K562 (cell line): ENCODE results near the gene SLC17A9. TPM values are rescaled to one million over a fixed set of nuclear protein-coding genes. Genes with fewer than 3 reads are reported as not detected.
A peak's percentile ranks its signal among the peaks of the same experiment; 100 is the strongest.

Source experiments
- ATAC-seq: fragments of 200-7000 bp; cut with Tn5 transposase; 3 replicates; pipeline ENCODE4 v1.9.1; 2020; ENCODE audit warnings: moderate library complexity
- BruUV-seq: library from RNA; stranded (reverse); fragments of 400-500 nt; replicated peaks from 2 replicates; lab custom pipeline; 2021; lab: Mats Ljungman, UMichigan
- CTCF ChIA-PET: fragments of 300-600 bp; formaldehyde crosslinking; extraction: SDS; loops from one replicate; lab custom pipeline; 2021; ENCODE audit warnings: low intra/inter-chr PET ratio; lab: Yijun Ruan, JAX
- POLR2A ChIA-PET: fragments of 300-600, 350-650 bp; sonication (Branson Sonifier 250); formaldehyde crosslinking; extraction: SDS; loops from one replicate; lab custom pipeline; 2021; ENCODE audit warnings: antibody characterized with exemption, inconsistent platforms; lab: Yijun Ruan, JAX
- DNase-seq, 4 experiments: peaks; one replicate each; pipeline versions ENCODE4 v3.0.0 to v3.0.0-alpha.2; 2011 to 2018; ENCODE audit warnings: low spot score in 3 of 4, mixed read lengths in 3 of 4; ENCODE audit errors: extremely low read depth in 1 of 4
- FAIRE-seq: peaks from 2 replicates; lab custom pipeline; 2011; peaks lifted over from hg19 to GRCh38; lab: Jason Lieb, UNC
- H2AFZ ChIP-seq: 2 replicates; pipeline ENCODE4 v1.6.0; 2011; ENCODE audit warnings: low read depth, low read length, control low read depth, inconsistent platforms
- H3K27ac ChIP-seq: fragments of 200-600 bp; 3 replicates; pipeline ENCODE4 v1.8.0; 2011; ENCODE audit warnings: low read depth, mild to moderate bottlenecking, control low read depth, inconsistent platforms, low read length, moderate library complexity, mixed read lengths; ENCODE audit errors: extremely low read depth
- H3K27me3 ChIP-seq, 2 experiments: fragments of 300-600 bp in 1 of 2; 2 replicates in 1 of 2; 3 replicates in 1 of 2; pipeline versions ENCODE4 v1.6.0 to v1.8.0; 2011; ENCODE audit warnings: inconsistent platforms in 2 of 2, low read length in 2 of 2, mild to moderate bottlenecking in 1 of 2, mixed read lengths in 1 of 2, moderate library complexity in 1 of 2; ENCODE audit not compliant: control insufficient read depth in 2 of 2, insufficient read depth in 2 of 2
- H3K36me3 ChIP-seq: fragments of 300-600 bp; 3 replicates; pipeline ENCODE4 v1.8.0; 2011; ENCODE audit warnings: mild to moderate bottlenecking, low read length, inconsistent platforms; ENCODE audit not compliant: control insufficient read depth, insufficient read depth
- H3K4me1 ChIP-seq, 2 experiments: fragments of 200-600 bp in 1 of 2; replicated peaks in 1 of 2; 2 replicates in 1 of 2; 3 replicates in 1 of 2; pipeline versions ENCODE4 v1.5.1 to v1.8.0; 2011; ENCODE audit warnings: inconsistent platforms in 2 of 2, low read length in 2 of 2, mild to moderate bottlenecking in 1 of 2, mixed read lengths in 1 of 2, moderate library complexity in 1 of 2; ENCODE audit not compliant: control insufficient read depth in 2 of 2, insufficient read depth in 2 of 2
- H3K4me2 ChIP-seq: 2 replicates; pipeline ENCODE4 v1.6.1; 2011; ENCODE audit warnings: low read length, control low read depth, inconsistent platforms, mixed read lengths; ENCODE audit not compliant: insufficient read depth
- H3K4me3 ChIP-seq: fragments of 200-600 bp; sonication (generic), shearing (Covaris generic); 2 replicates; pipeline ENCODE4 v1.5.1; 2016; ENCODE audit warnings: control low read depth, inconsistent platforms
- H3K79me2 ChIP-seq: fragments of 200-600 bp; 3 replicates; pipeline ENCODE4 v1.8.0; 2011; ENCODE audit warnings: low read length, inconsistent platforms; ENCODE audit not compliant: control insufficient read depth, insufficient read depth
- H3K9ac ChIP-seq, 2 experiments: 2 replicates each; pipeline versions ENCODE4 v1.6.0 to v1.6.1; 2011; ENCODE audit warnings: low read depth in 2 of 2, low read length in 2 of 2, control low read depth in 1 of 2, inconsistent platforms in 1 of 2, mild to moderate bottlenecking in 1 of 2, mixed read lengths in 1 of 2; ENCODE audit not compliant: insufficient read depth in 1 of 2
- H3K9me1 ChIP-seq: one replicate; pipeline ENCODE4 v1.6.0; 2011; ENCODE audit warnings: inconsistent platforms, mild to moderate bottlenecking, low read length, moderate library complexity; ENCODE audit not compliant: control insufficient read depth, insufficient read depth
- H3K9me3 ChIP-seq: replicated peaks from 2 replicates; pipeline ENCODE4 v1.5.1; 2011; ENCODE audit warnings: low read depth, low read length, inconsistent platforms; ENCODE audit not compliant: control insufficient read depth, insufficient read depth
- H4K20me1 ChIP-seq: replicated peaks from 2 replicates; pipeline ENCODE4 v1.6.1; 2011; ENCODE audit warnings: low read length, inconsistent platforms, mixed read lengths; ENCODE audit not compliant: control insufficient read depth, insufficient read depth
- BRCA1 ChIP-seq, 2 experiments: fragments of 450-650 bp in 1 of 2; sonication (generic) in 1 of 2; formaldehyde crosslinking in 1 of 2; IDR thresholded peaks; 2 replicates each; pipeline versions ENCODE4 v1.5.0 to v1.6.1; 2017 to 2020; ENCODE audit warnings: mild to moderate bottlenecking in 1 of 2, missing genetic modification reagents in 1 of 2
- CBFA2T2 ChIP-seq: fragments of 450-650 bp; conservative IDR thresholded peaks from 2 replicates; pipeline ENCODE4 v1.6.1; 2017; ENCODE audit warnings: mild to moderate bottlenecking
- HDAC6 ChIP-seq: IDR thresholded peaks from 2 replicates; pipeline ENCODE4 v1.6.1; 2012; ENCODE audit warnings: low read depth, mild to moderate bottlenecking, control low read depth, inconsistent platforms, low read length, moderate library complexity
- HLTF ChIP-seq: fragments of 450-650 bp; IDR thresholded peaks from 2 replicates; pipeline ENCODE4 v1.6.1; 2016
- HMGN3 ChIP-seq: IDR thresholded peaks from 2 replicates; pipeline ENCODE4 v1.6.1; 2011; ENCODE audit warnings: borderline replicate concordance, low read depth, mild to moderate bottlenecking, mixed read lengths, low read length; ENCODE audit not compliant: insufficient read length; ENCODE audit errors: extremely low read depth
- MTF1 ChIP-seq: fragments of 250-450 bp; sonication (Bioruptor Pico); IDR thresholded peaks from 2 replicates; pipeline ENCODE4 v1.9.0; 2021; ENCODE audit warnings: moderate library complexity, mild to moderate bottlenecking, inconsistent platforms, borderline replicate concordance
- NFXL1 ChIP-seq: fragments of 450-650 bp; formaldehyde crosslinking; IDR thresholded peaks from 2 replicates; pipeline ENCODE4 v1.4.0; 2021; ENCODE audit warnings: mild to moderate bottlenecking
- RBBP5 ChIP-seq: fragments of 200-600 bp; sonication (generic); IDR thresholded peaks from 2 replicates; pipeline ENCODE4 v1.6.1; 2012; ENCODE audit warnings: borderline replicate concordance, mild to moderate bottlenecking, low read length, control low read depth, inconsistent platforms; ENCODE audit not compliant: insufficient read depth, poor library complexity, severe bottlenecking
- ZFX ChIP-seq: sonication (generic); formaldehyde crosslinking; IDR thresholded peaks from 2 replicates; pipeline ENCODE4 v1.8.0; 2022; ENCODE audit warnings: mild to moderate bottlenecking, missing genetic modification reagents, moderate library complexity
- ZNF780A ChIP-seq: fragments of 250-450 bp; sonication (Bioruptor Pico); IDR thresholded peaks from 2 replicates; pipeline ENCODE4 v1.5.0; 2021; ENCODE audit warnings: mild to moderate bottlenecking
- WGBS: fragments of 100-300 bp; shearing (Covaris generic); methylation state at CpG from one replicate; pipeline ENCODE4 v1.1.6; 2016; ENCODE audit warnings: low coverage, mixed read lengths; ENCODE audit not compliant: insufficient coverage; ENCODE audit errors: missing lambda C conversion rate; 5-methylcytosine and 5-hydroxymethylcytosine counted together
- in situ Hi-C: fragments of 300-500 bp; cut with MboI; formaldehyde crosslinking; loops from 4 replicates; pipeline ENCODE4 v1.15.0; 2018; ENCODE audit warnings: inconsistent platforms, mixed read lengths
- intact Hi-C: fragments of 100-400 bp; cut with micrococcal nuclease; formaldehyde crosslinking; loops from 2 replicates; pipeline ENCODE4 v1.14.2; 2022
- polyA plus RNA-seq, 8 experiments: library from polyadenylated mRNA; depleted of rRNA in 4 of 8; stranded (reverse) in 5 of 8; unstranded in 3 of 8; fragments of >200 nt; fragmentation: Nextera tagmentation in 2 of 8; fragmentation: Illumina TruSeq in 1 of 8; extraction: Ambion mirVana in 2 of 8; extraction: Trizol in 1 of 8; gene quantifications; 2 replicates each; pipeline versions ENCODE4 v1.2.1 to v1.2.3, GENCODE V29; 2011 to 2014; ENCODE audit warnings: inconsistent platforms in 1 of 8, missing spikeins in 1 of 8
- total RNA-seq, 7 experiments: library from RNA; depleted of rRNA in 6 of 7; stranded (reverse); fragments of >200 nt in 6 of 7; fragmentation: Illumina TruSeq in 2 of 7; extraction: Trizol in 2 of 7; gene quantifications; 2 replicates each; pipeline versions ENCODE4 v1.2.1 to v1.2.3, GENCODE V29; 2011 to 2021; ENCODE audit warnings: low replicate concordance in 1 of 7
- TF ChIP-seq, protein P1 (sequence below), 2 experiments: fragments of 450-650 bp in 1 of 2; sonication (generic) in 1 of 2; formaldehyde crosslinking in 1 of 2; IDR thresholded peaks in 1 of 2; conservative IDR thresholded peaks in 1 of 2; 2 replicates each; pipeline versions ENCODE4 v1.6.1 to v1.8.1; 2016 to 2023; ENCODE audit warnings: mild to moderate bottlenecking in 2 of 2, moderate library complexity in 2 of 2, inconsistent platforms in 1 of 2, missing genetic modification reagents in 1 of 2
- TF ChIP-seq, protein P2 (sequence below): sonication (generic); formaldehyde crosslinking; IDR thresholded peaks from 2 replicates; pipeline ENCODE4 v1.5.0; 2020; ENCODE audit warnings: missing genetic modification reagents
- TF ChIP-seq, protein P3 (sequence below), 2 experiments: IDR thresholded peaks in 1 of 2; conservative IDR thresholded peaks in 1 of 2; 2 replicates each; pipeline ENCODE4 v1.6.1; 2016; ENCODE audit warnings: low read depth in 2 of 2, mild to moderate bottlenecking in 1 of 2, missing compliant biosample characterization in 1 of 2, missing genetic modification characterization in 1 of 2, moderate library complexity in 1 of 2
- TF ChIP-seq, protein P4 (sequence below): IDR thresholded peaks from 2 replicates; pipeline ENCODE4 v1.6.1; 2011; ENCODE audit not compliant: insufficient read length; ENCODE audit errors: extremely low read depth

SLC17A9 gene
- total and polyA plus RNA-seq, 9 of the 15 experiments (the other 6 are each of a cell fraction or from before 2014, with no cell fraction given), result 0.04 to 0.31 TPM; not detected in 7

DNA sequence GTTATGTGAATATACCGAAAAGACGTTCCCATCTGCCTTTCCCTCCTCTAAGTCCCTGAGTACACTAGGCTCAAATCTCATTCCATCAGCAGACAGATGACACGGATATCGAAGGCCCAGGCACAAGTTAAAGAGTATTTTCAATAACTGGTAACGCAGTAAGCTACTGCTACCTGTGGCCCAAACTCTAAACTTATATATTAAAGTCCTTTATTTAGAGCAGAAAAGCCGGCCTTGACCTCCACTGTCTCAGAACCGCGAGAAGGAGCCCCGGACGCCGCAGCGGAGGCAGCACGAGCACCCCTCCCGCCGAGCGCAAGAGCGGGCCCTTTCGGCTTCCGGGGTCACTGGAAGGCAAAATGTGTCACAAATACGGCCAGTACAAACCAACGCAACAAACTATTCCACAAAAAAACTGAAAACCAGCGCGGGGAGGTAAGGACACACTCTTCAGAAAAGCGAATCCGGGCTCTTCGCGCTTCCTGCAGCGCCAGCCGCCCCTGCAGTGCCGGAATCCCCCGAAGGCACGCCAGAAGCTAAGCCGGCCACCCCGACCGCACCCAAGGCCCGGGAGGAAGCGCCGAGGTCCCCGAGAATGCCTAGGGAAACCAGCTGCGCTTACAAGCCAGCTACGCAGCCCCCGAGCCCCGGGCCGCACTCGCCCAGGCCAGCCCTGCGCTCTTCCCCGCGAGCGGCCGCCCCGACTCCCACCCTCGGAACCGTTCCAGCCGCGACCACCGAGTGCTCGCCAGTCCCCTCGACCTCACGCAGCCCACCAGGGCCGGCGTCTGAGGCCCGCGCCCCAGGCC is 26.9 kb upstream of the SLC17A9 start:
- POLR2A ChIA-PET, result interaction anchor here (0.7 to 5.1 kb wide), 7 partner anchors 10 to 318 kb away, joined by 3 to 64 read pairs (median 4); partner anchors contain the start of gene GID8
- CTCF ChIA-PET, result no interaction called here
- TSS peak; percentile 44 for BruUV-seq
- peaks cover 7% of the 10 kb centered on the region for H3K9me1 ChIP-seq
- H3K79me2 ChIP-seq, result peaks cover 99% of the 10 kb centered on the region
- FAIRE-seq (peak; percentile 56), DNase-seq (peak in 2 of 4 experiments; percentile 41 to 61), ATAC-seq (peak; percentile 19)
- peak overlapping the region; percentile 70 for H3K4me3 ChIP-seq
- H3K27me3 ChIP-seq, result no peaks in the 10 kb centered on the region
- peak overlapping the region; percentile 88 for H3K27ac ChIP-seq
- WGBS, result 2% methylated on average over 51 of the region's 63 CpGs
- H3K9me3 ChIP-seq, result no peaks in the 10 kb centered on the region
- peak overlapping the region; percentile 49; the same call in 1 of the 2 replicates for H2AFZ ChIP-seq
- peaks cover 73% of the 10 kb centered on the region for H4K20me1 ChIP-seq
- H3K4me2 ChIP-seq, result peak overlapping the region; percentile 97
- H3K9ac ChIP-seq, result peak overlapping the region; percentile 90 to 95
- peaks cover 42 to 48% of the 10 kb centered on the region in 2 experiments; a peak in 4 of 5 replicates for H3K4me1 ChIP-seq
- intact Hi-C loops, result loop anchor here (1.0 kb wide), 1 partner anchor 12 kb away; no protein-coding TSS in a partner anchor
- in situ Hi-C loops, result no loop called here
- peaks cover 32% of the 10 kb centered on the region; the same call in 2 of the 3 replicates for H3K36me3 ChIP-seq
- TF ChIP-seq MTF1 (no peak), CBFA2T2 (no peak), HDAC6 (no peak), HMGN3 (no peak), ZNF780A (CRISPR knock-in tag) (no peak), ZFX (CRISPR knock-in tag) (0 out of 2 replicates have a peak, but pooled peaks have one; percentile 68), RBBP5 (peak; percentile 43), NFXL1 (CRISPR knock-in tag) (no peak), HLTF (no peak), BRCA1 (IDR thresholded peaks at IDR 0.05) (no peak), BRCA1 (CRISPR knock-in tag; IDR thresholded peaks at IDR 0.05) (no peak)
- TF ChIP-seq, protein P1, sequence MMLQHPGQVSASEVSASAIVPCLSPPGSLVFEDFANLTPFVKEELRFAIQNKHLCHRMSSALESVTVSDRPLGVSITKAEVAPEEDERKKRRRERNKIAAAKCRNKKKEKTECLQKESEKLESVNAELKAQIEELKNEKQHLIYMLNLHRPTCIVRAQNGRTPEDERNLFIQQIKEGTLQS (IDR thresholded peaks at IDR 0.05), result no peak
- TF ChIP-seq, protein P1 (CRISPR knock-in tag; conservative IDR thresholded peaks at IDR 0.05), result no peak
- TF ChIP-seq, protein P2, sequence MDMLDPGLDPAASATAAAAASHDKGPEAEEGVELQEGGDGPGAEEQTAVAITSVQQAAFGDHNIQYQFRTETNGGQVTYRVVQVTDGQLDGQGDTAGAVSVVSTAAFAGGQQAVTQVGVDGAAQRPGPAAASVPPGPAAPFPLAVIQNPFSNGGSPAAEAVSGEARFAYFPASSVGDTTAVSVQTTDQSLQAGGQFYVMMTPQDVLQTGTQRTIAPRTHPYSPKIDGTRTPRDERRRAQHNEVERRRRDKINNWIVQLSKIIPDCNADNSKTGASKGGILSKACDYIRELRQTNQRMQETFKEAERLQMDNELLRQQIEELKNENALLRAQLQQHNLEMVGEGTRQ (CRISPR knock-in tag), result no peak
- TF ChIP-seq, protein P3, sequence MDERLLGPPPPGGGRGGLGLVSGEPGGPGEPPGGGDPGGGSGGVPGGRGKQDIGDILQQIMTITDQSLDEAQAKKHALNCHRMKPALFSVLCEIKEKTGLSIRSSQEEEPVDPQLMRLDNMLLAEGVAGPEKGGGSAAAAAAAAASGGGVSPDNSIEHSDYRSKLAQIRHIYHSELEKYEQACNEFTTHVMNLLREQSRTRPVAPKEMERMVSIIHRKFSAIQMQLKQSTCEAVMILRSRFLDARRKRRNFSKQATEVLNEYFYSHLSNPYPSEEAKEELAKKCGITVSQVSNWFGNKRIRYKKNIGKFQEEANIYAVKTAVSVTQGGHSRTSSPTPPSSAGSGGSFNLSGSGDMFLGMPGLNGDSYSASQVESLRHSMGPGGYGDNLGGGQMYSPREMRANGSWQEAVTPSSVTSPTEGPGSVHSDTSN (CRISPR knock-in tag; IDR thresholded peaks at IDR 0.05; ENCODE audit: low read depth), result no peak
- TF ChIP-seq, protein P3 (tag; conservative IDR thresholded peaks at IDR 0.05; ENCODE audit: low read depth), result no peak
- TF ChIP-seq, protein P4, sequence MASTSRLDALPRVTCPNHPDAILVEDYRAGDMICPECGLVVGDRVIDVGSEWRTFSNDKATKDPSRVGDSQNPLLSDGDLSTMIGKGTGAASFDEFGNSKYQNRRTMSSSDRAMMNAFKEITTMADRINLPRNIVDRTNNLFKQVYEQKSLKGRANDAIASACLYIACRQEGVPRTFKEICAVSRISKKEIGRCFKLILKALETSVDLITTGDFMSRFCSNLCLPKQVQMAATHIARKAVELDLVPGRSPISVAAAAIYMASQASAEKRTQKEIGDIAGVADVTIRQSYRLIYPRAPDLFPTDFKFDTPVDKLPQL, result no peak
